Stimulated activated CD8-positive, alpha-beta memory T cell treated with anti-CD3 and anti-CD28 coated beads, Interleukin-15, amount 100 ng/mL, for 48 hours (primary cell): ENCODE measurements around the gene MIS18A.
"Not testable (repeated sequence)": the region's sequence is repeated elsewhere in the genome, so short reads cannot be mapped to it uniquely, and the experiment has no call there.

ENCODE experiments used
- DNase-seq, 2 donors: peaks; one replicate each; pipeline ENCODE4 v3.0.0-alpha.2; 2020; ENCODE audit warnings: low read depth in 2 of 2

Gene MIS18A

DNA sequence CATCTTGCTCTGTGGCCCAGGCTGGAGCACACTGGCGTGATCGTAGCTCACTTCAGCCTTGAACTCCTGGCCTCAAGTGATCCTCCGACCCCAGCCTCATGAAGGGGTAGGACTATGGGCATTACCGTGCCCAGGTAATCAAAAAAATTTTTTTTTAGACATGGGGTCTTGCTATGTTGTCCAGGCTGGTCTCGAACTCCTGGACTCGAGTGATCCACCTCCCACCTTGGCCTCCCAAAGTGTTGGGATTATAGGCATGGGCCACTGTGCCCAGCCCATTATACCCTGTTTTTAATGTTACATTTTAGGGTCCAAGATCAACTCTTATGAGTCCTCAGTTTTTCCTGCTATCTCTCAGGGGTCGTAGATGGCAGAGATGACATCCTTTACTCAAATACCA is 26.1 kb upstream of the MIS18A start:
- DNase-seq: no peak

DNA sequence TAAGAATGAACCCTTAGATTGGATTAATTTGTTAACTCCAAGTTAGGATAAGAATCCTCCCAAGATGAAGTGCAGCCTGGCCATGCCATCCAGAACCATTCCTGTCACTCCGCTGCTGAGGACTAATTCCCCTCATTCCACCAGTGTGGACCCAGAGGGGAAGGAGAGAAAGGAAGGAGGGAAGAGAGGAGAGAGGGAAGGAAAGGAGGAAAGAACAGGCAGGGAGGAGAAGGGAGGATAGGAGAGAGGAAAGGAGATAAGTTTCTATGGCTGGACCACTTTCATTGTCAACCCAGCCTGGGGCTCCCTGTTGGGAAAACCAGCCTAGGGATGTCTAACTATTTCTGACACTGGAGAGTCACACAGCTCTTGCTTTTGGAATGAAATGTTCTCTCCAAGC is 24.5 kb upstream of the MIS18A start:
- no peak for DNase-seq

DNA sequence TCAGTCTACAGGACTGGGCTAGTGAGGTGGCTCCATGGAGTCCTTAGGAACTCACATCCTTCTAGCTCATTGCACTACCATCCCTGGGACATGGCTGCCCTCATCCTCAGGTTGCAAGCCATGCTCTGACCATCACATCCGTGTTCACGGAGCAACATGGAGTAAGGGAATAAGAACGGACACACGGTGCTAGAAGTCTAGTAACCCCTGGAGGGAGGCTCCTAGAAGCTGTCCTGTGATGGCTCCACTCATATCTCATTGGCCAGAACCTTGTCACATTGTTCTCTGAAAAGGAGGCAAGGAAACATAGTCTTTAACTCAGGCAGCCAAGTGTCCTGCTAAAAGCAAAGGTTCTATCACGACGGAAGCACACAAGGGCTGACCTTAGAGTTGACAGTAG is 23.7 kb upstream of the MIS18A start:
- no peak for DNase-seq

- DNase-seq: no peak
Observed at GRCh38 chr21:32301596-32301995, 22.7 kb upstream of the MIS18A start.

DNA sequence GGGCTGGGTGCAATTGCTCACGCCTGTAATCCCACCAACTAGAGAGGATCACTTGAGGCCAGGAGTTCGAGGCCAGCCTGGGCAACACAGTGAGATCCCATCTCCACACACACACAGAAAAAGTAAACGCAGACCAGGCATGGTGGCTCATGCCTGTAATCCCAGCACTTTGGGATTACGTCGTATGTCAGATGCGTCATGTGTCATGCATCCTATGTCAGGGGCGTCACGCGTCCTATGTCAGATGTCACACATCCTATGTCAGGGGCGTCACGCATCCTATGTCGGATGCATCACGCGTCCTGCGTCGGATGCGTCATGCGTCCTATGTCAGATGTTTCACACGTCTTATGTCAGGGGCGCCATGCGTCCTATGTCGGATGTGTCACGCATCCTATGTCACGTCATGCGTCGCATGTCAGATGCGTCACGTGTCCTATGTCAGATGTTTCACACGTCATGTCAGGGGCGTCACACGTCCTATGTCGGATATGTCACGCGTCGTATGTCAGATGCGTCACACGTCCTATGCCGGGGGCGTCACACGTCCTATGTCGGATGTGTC is 21.4 kb upstream of the MIS18A start:
- DNase-seq: no peak

DNA sequence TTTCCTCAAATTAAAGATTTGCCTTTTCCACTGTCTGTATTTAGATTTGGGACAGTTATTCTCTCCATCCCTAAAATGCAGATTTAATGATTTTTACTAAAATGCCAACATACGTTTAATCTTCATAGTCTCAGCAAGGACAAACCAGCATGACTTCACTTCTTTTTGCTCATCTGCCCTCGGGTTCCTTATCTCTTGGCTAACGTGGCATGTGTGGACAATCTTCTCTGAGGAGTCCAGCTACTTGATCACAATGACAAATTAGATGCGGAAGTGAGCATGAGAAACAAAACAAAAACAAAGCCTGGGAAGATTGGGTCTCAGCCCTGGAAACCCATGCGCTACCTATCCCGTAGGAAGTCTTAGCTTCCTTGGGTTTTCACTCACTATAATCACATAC is 20.8 kb upstream of the MIS18A start:
- no peak for DNase-seq

DNA sequence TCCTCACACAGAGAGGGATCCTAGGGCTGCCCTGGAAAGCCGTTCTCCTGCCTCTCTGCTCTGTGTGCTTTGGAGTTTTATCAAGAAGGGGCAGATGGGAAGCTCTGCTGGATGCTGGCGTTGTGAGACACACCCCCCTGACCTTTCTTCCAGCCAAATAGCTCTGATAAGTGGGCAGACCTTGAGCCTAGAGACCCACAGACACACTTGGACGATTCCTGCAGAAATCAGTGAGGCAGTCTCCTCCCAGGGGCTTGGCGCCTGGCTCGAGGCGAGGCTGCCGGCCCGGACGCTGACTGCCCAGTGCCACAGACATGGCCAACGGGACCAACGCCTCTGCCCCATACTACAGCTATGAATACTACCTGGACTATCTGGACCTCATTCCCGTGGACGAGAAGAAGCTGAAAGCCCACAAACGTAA is 19.8 kb upstream of the MIS18A start, which contains the start of gene MRAP:
Gene MRAP, plus strand, starts transcription at position 198 of the 424 bp plus-strand sequence. Its CDS starts 117 bp downstream, at position 315.
- no peak for DNase-seq

GRCh38 chr21:32298148-32298559 is 19.3 kb upstream of the MIS18A start:
- DNase-seq: no peak

DNA sequence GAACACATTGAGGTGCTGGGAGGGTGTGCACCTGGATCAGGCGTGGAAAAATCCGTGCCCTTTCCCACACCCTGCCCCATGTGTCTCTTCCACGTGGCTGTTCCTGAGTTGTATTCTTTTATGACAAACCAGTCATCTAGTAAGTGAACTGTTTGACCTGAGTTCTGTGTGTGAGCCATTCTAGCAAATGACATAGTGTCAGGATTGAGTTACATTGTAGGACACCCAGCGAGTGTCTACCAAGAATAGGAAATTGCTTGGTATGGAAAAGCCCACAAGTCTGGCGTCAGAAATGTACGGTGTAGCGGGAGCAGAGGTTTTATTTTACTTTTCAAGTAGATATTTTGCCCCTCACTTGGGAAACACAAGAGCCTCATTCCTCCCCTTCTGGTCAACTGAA is 18.6 kb upstream of the MIS18A start:
- DNase-seq: no peak

GRCh38 chr21:32285476-32285875 is 6.6 kb upstream of the MIS18A start:
- DNase-seq: no peak

GRCh38 chr21:32282992-32283391 is 4.1 kb upstream of the MIS18A start:
- DNase-seq: no peak

GRCh38 chr21:32281531-32281930 is 2.7 kb upstream of the MIS18A start:
- DNase-seq: no peak

DNA sequence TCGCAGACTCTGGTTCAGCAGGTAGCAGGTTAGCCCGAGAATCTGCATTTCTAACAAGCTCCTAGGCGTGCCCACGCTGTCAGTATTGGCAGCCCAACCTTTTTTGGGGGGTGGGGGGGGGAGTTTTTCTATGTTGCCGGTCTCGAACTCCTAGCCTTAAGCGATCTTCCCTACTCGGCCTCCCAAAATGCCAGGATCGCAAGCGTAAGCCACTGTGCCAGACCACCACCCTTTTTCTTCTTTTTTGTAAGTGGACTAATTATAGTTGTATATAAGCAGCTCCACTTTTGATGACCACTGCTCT is 480 bp upstream of the MIS18A start:
- DNase-seq: no peak

- DNase-seq: no peak
Observed at GRCh38 chr21:32278103-32278502, 746 bp downstream of the MIS18A start.

- DNase-seq: no peak
Observed at GRCh38 chr21:32276671-32277070, 2.2 kb downstream of the MIS18A start.

- DNase-seq: no peak
Observed at GRCh38 chr21:32270748-32271147, 8.1 kb downstream of the MIS18A start.

DNA sequence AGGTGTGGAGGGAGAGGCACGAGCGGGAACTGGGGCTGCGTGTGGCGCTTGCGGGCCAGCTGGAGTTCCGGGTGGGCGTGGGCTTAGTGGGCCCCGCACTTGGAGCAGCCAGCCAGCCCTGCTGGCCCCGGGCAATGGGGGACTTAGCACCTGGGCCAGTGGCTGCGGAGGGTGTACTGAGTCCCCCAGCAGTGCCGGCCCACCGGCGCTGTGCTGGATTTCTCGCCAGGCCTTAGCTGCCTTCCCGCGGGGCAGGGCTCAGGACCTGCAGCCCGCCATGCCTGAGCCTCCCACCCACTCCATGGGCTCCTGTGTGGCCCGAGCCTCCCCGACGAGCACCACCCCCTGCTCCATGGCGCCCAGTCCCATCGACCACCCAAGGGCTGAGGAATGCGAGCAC is 13.5 kb downstream of the MIS18A start:
- not testable (repeated sequence) for DNase-seq

DNA sequence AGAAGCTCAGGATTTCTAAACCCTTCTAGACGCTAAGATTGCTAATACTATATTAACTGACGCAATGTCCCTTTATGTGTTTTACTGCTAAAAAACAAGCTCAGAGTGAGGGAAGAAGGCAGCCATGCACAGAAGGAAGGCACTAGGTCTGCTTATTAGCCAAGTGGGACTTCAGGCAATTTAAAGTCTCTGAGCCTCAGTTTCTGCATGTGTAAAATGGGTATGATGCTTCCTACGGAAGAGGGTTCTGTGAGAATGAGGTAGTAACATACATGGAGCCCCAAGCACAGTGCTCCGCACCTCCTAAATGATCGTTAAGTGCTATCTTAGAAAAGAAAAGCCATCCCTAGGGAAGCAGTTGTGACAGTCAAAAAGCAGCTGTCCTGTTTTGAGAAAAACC is 16.9 kb downstream of the MIS18A start:
- DNase-seq: no peak

GRCh38 chr21:32260130-32260529 is 18.7 kb downstream of the MIS18A start:
- no peak for DNase-seq

DNA sequence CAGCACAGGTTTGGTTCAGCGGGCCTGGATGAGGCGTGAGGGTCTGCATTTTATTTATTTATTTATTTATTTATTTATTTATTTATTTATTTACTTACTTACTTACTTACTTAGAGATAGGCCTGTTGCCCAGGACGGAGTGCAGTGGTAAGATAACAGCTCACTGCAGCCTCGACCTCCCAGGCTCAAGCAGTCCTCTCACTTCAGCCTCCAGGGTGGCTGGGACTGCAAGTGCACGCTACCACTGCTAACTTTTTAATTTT is 20.1 kb downstream of the MIS18A start:
- not testable (repeated sequence) for DNase-seq

GRCh38 chr21:32257962-32258785 is 20.7 kb downstream of the MIS18A start:
- no peak for DNase-seq

GRCh38 chr21:32256873-32257620 is 21.8 kb downstream of the MIS18A start:
- DNase-seq: no peak

DNA sequence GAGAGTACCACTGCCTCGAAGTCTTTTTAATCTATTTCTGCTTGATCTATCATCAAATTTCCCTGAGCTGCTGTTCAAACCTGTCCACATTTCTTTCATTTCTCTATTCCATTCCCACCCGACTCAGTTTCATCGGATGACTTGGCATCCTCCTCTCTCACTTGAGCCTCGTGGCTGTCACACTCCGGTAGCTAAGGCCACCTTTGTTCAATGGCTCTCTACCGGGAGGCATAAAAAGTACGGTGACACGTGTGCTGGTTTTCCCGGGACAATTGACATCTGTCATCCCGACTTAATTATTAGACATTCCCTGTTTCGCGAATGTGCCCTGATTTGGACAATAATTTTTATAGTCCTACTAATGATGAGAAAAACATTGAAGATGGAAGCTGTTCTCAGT is 22.6 kb downstream of the MIS18A start:
- DNase-seq: no peak
